IMR-90 (cell line): ENCODE data around the gene EID3. TPM values are rescaled to one million over a fixed set of nuclear protein-coding genes. Genes with fewer than 3 reads are reported as not detected.
A peak's percentile ranks its signal among the peaks of the same experiment; 100 is the strongest.

Experiments
- ATAC-seq: fragments of 200-7000 bp; cut with Tn5 transposase; 2 replicates; pipeline ENCODE4 v1.9.1; 2020; ENCODE audit warnings: low read depth, mild to moderate bottlenecking, moderate library complexity
- BruUV-seq: library from RNA; stranded (reverse); fragments of 400-500 nt; replicated peaks from 2 replicates; lab custom pipeline; 2021; lab: Mats Ljungman, UMichigan
- CTCF ChIA-PET: fragments of 300-600 bp; formaldehyde crosslinking; extraction: SDS; loops from one replicate; lab custom pipeline; 2021; ENCODE audit warnings: antibody characterized with exemption; lab: Yijun Ruan, JAX
- POLR2A ChIA-PET: fragments of 300-600 bp; sonication (Branson Sonifier 250); formaldehyde crosslinking; loops from one replicate; lab custom pipeline; 2022; ENCODE audit warnings: antibody characterized with exemption; ENCODE audit not compliant: unreplicated experiment; lab: Charles Lee
- DNase-seq: peaks from one replicate; pipeline ENCODE4 v3.0.0; 2013
- H2AFZ ChIP-seq: replicated peaks from 2 replicates; pipeline ENCODE3; 2013; ENCODE audit warnings: low read length, mild to moderate bottlenecking; ENCODE audit not compliant: poor library complexity
- H2AK5ac ChIP-seq: 2 replicates; pipeline ENCODE4 v1.6.1; 2013; ENCODE audit warnings: low read depth, low read length, inconsistent platforms
- H2AK9ac ChIP-seq: replicated peaks from 2 replicates; pipeline ENCODE3; 2013; ENCODE audit warnings: mild to moderate bottlenecking, low read depth, low read length, moderate library complexity; ENCODE audit not compliant: poor library complexity
- H2BK120ac ChIP-seq: 2 replicates; pipeline ENCODE4 v1.6.1; 2013; ENCODE audit warnings: low read depth, low read length, inconsistent platforms
- H2BK15ac ChIP-seq: 3 replicates; pipeline ENCODE4 v1.6.1; 2013; ENCODE audit warnings: low read depth, low read length, inconsistent platforms
- H2BK20ac ChIP-seq: 2 replicates; pipeline ENCODE4 v1.6.1; 2013; ENCODE audit warnings: low read depth, mild to moderate bottlenecking, inconsistent platforms, low read length, moderate library complexity
- H2BK5ac ChIP-seq: 2 replicates; pipeline ENCODE4 v1.6.1; 2013; ENCODE audit warnings: mild to moderate bottlenecking, low read depth, low read length, inconsistent platforms; ENCODE audit not compliant: poor library complexity, severe bottlenecking
- H3K14ac ChIP-seq: replicated peaks from 2 replicates; pipeline ENCODE4 v1.6.1; 2013; ENCODE audit warnings: low read depth, low read length, inconsistent platforms
- H3K18ac ChIP-seq: 2 replicates; pipeline ENCODE4 v1.6.1; 2013; ENCODE audit warnings: low read depth, low read length, control low read depth
- H3K23ac ChIP-seq: 2 replicates; pipeline ENCODE4 v1.6.1; 2013; ENCODE audit warnings: low read depth, low read length, inconsistent platforms
- H3K27ac ChIP-seq: 2 replicates; pipeline ENCODE4 v1.5.1; 2013; ENCODE audit warnings: mild to moderate bottlenecking, control low read depth, low read length; ENCODE audit not compliant: insufficient read depth
- H3K27me3 ChIP-seq: 2 replicates; pipeline ENCODE4 v1.6.1; 2013; ENCODE audit warnings: low read length; ENCODE audit not compliant: control insufficient read depth, insufficient read depth
- H3K36me3 ChIP-seq: 2 replicates; pipeline ENCODE4 v1.6.1; 2013; ENCODE audit warnings: low read length, mixed read lengths; ENCODE audit not compliant: control insufficient read depth, insufficient read depth
- H3K4ac ChIP-seq: 2 replicates; pipeline ENCODE4 v1.6.1; 2013; ENCODE audit warnings: low read depth, low read length, inconsistent platforms
- H3K4me1 ChIP-seq: 2 replicates; pipeline ENCODE4 v1.6.1; 2013; ENCODE audit warnings: low read length, mixed read lengths; ENCODE audit not compliant: control insufficient read depth, insufficient read depth
- H3K4me2 ChIP-seq: 2 replicates; pipeline ENCODE4 v1.6.1; 2013; ENCODE audit warnings: low read depth, mild to moderate bottlenecking, control low read depth, low read length, moderate library complexity
- H3K4me3 ChIP-seq: 2 replicates; pipeline ENCODE4 v1.5.1; 2013; ENCODE audit warnings: low read depth, mild to moderate bottlenecking, control low read depth, low read length, moderate library complexity; ENCODE audit not compliant: insufficient read depth
- H3K56ac ChIP-seq: 2 replicates; pipeline ENCODE4 v1.6.1; 2013; ENCODE audit warnings: low read length, inconsistent platforms; ENCODE audit not compliant: insufficient read depth; ENCODE audit errors: extremely low read depth
- H3K79me1 ChIP-seq, 2 experiments: 2 replicates each; pipeline ENCODE4 v1.6.1; 2013; ENCODE audit warnings: low read length in 2 of 2, inconsistent platforms in 1 of 2, low read depth in 1 of 2
- H3K9ac ChIP-seq: 2 replicates; pipeline ENCODE4 v1.6.1; 2013; ENCODE audit warnings: low read depth, low read length, control low read depth
- H3K9me1 ChIP-seq: 2 replicates; pipeline ENCODE4 v1.6.1; 2013; ENCODE audit warnings: low read length, inconsistent platforms; ENCODE audit not compliant: insufficient read depth
- H3K9me3 ChIP-seq: 2 replicates; pipeline ENCODE4 v1.6.1; 2013; ENCODE audit warnings: low read length; ENCODE audit not compliant: control insufficient read depth, insufficient read depth
- H4K20me1 ChIP-seq: 2 replicates; pipeline ENCODE4 v1.6.1; 2013; ENCODE audit warnings: low read length, inconsistent platforms; ENCODE audit not compliant: insufficient read depth
- H4K5ac ChIP-seq: 2 replicates; pipeline ENCODE4 v1.6.1; 2013; ENCODE audit warnings: mild to moderate bottlenecking, low read depth, low read length, control low read depth
- H4K8ac ChIP-seq, 2 experiments: 2 replicates each; pipeline ENCODE4 v1.6.1; 2013; ENCODE audit warnings: low read depth in 2 of 2, low read length in 2 of 2, control low read depth in 1 of 2, inconsistent platforms in 1 of 2
- H4K91ac ChIP-seq: 2 replicates; pipeline ENCODE4 v1.6.1; 2013; ENCODE audit warnings: low read depth, low read length, inconsistent platforms; ENCODE audit not compliant: insufficient read depth
- CHD1 ChIP-seq: IDR thresholded peaks from 2 replicates; pipeline ENCODE4 v1.6.1; 2012; ENCODE audit warnings: low read depth, low read length, improper control_type of control experiment
- POLR2A ChIP-seq: IDR thresholded peaks from 2 replicates; pipeline ENCODE4 v1.6.1; 2012; ENCODE audit warnings: mild to moderate bottlenecking, low read depth, low read length
- RAD21 ChIP-seq: IDR thresholded peaks from 2 replicates; pipeline ENCODE4 v1.6.1; 2012; ENCODE audit warnings: low read length, improper control_type of control experiment
- RFX5 ChIP-seq: IDR thresholded peaks from 2 replicates; pipeline ENCODE4 v1.8.0; 2012; ENCODE audit warnings: low read depth, mild to moderate bottlenecking, low read length, moderate library complexity
- WGBS, 2 experiments: methylation state at CpG; one replicate each; pipeline versions ENCODE4 v1.1.5 to v1.1.7; 2013; ENCODE audit warnings: missing lambda C conversion rate in 2 of 2; ENCODE audit not compliant: insufficient read length in 1 of 2; ENCODE audit errors: extremely low coverage in 2 of 2; 5-methylcytosine and 5-hydroxymethylcytosine counted together
- dilution Hi-C: fragments of 300-500 bp; cut with HindIII; formaldehyde crosslinking; loops from one replicate; pipeline ENCODE4 v1.14.3; 2018; ENCODE audit warnings: low sequenced_read_pairs; ENCODE audit not compliant: unreplicated experiment
- in situ Hi-C: fragments of 300-500 bp; cut with MboI; formaldehyde crosslinking; loops from 3 replicates; pipeline ENCODE4 v1.14.3; 2019; ENCODE audit warnings: low sequenced_read_pairs, inconsistent platforms, mixed read lengths
- intact Hi-C: fragments of 100-400 bp; cut with micrococcal nuclease; formaldehyde crosslinking; loops from 2 replicates; pipeline ENCODE4 v1.10.0; 2022
- polyA plus RNA-seq, 3 experiments: library from polyadenylated mRNA; depleted of rRNA; stranded (reverse); fragments of >200 nt; gene quantifications; 2 replicates each; pipeline ENCODE4 v1.2.3, GENCODE V29; 2012; ENCODE audit warnings: low replicate concordance in 1 of 3
- total RNA-seq: library from RNA; depleted of rRNA; stranded (reverse); fragments of >200 nt; gene quantifications from 2 replicates; pipeline ENCODE4 v1.2.3, GENCODE V29; 2012

EID3 gene
- total and polyA plus RNA-seq, 2 of the 4 experiments (the other 2 are of a cell fraction), result 2.2 to 4.1 TPM

GRCh38 chr12:104345234-104346066, 41.9 kb downstream of the EID3 start:
- H3K14ac ChIP-seq, result no peak overlapping the region
- ChIA-PET CTCF (no interaction called here), POLR2A (no interaction called here)
- no peaks in the 10 kb centered on the region for H3K9me3 ChIP-seq
- dilution Hi-C loops, result no loop called here
- no peak overlapping the region for H2AK9ac ChIP-seq
- no peak overlapping the region for H3K18ac ChIP-seq
- no peak overlapping the region for H2BK5ac ChIP-seq
- no peak overlapping the region for H3K27ac ChIP-seq
- H3K27me3 ChIP-seq, result no peaks in the 10 kb centered on the region
- H3K4me2 ChIP-seq, result no peak overlapping the region
- no peak overlapping the region for H3K56ac ChIP-seq
- H3K79me1 ChIP-seq, result peaks cover 53 to 71% of the 10 kb centered on the region in 2 experiments
- no peak overlapping the region for H3K23ac ChIP-seq
- peaks cover 70% of the 10 kb centered on the region for H3K36me3 ChIP-seq
- no peak overlapping the region for H2BK15ac ChIP-seq
- no peak overlapping the region for H3K4ac ChIP-seq
- H3K9ac ChIP-seq, result no peak overlapping the region
- DNase-seq (no peak), ATAC-seq (peak; percentile 18; the same call in 1 of the 2 replicates)
- H2AK5ac ChIP-seq, result no peak overlapping the region
- intact Hi-C loops, result no loop called here
- H3K9me1 ChIP-seq, result peaks cover 16% of the 10 kb centered on the region
- H2BK120ac ChIP-seq, result no peak overlapping the region
- peaks cover 4% of the 10 kb centered on the region; the same call in 1 of the 2 replicates for H3K4me1 ChIP-seq
- in situ Hi-C loops, result no loop called here
- H3K4me3 ChIP-seq, result no peak overlapping the region
- peaks cover 89% of the 10 kb centered on the region for H4K20me1 ChIP-seq
- H2AFZ ChIP-seq, result no peak overlapping the region
- H2BK20ac ChIP-seq, result no peak overlapping the region
- H4K91ac ChIP-seq, result no peak overlapping the region
- 80% methylated on average over 1 of the region's 7 CpGs; no CpG with 5 or more reads in 1 of the 2 experiments for WGBS, 2 experiments
- TF ChIP-seq POLR2A (no peak), RAD21 (no peak), RFX5 (no peak), CHD1 (no peak)
- H4K8ac ChIP-seq, result no peak overlapping the region
- H4K5ac ChIP-seq, result no peak overlapping the region
- no TSS peak for BruUV-seq
